NCI-H2196 (cell line): ENCODE data around the gene AMPD1.
A peak's percentile ranks its signal among the peaks of the same experiment; 100 is the strongest.

Source experiments
- DNase-seq: peaks from one replicate; lab custom pipeline; 2025; ENCODE audit not compliant: unreplicated experiment; lab: John Stamatoyannopoulos, UW

AMPD1 gene

GRCh38 chr1:114700036-114700600, 4.8 kb upstream of the AMPD1 start:
- no peak for DNase-seq

- no peak for DNase-seq
These were observed 1.5 kb upstream of the AMPD1 start for GRCh38 chr1:114696810-114697209.

GRCh38 chr1:114694540-114695310, 621 bp downstream of the AMPD1 start:
- no peak for DNase-seq

GRCh38 chr1:114692947-114693346, 2.4 kb downstream of the AMPD1 start:
- no peak for DNase-seq

GRCh38 chr1:114691061-114691460, 4.3 kb downstream of the AMPD1 start:
- no peak for DNase-seq

GRCh38 chr1:114690148-114690547, 5.2 kb downstream of the AMPD1 start:
- no peak for DNase-seq

- no peak for DNase-seq
These were observed 6.8 kb downstream of the AMPD1 start for GRCh38 chr1:114688526-114688925.

- no peak for DNase-seq
These were observed 9.5 kb downstream of the AMPD1 start for GRCh38 chr1:114685851-114686250.

GRCh38 chr1:114677691-114678090, 17.7 kb downstream of the AMPD1 start:
- DNase-seq: no peak

- DNase-seq: no peak
These were observed 19.2 kb downstream of the AMPD1 start for GRCh38 chr1:114676115-114676514.

GRCh38 chr1:114671939-114672275, 23.4 kb downstream of the AMPD1 start:
- DNase-seq: no peak

GRCh38 chr1:114671011-114671938, 24.1 kb downstream of the AMPD1 start:
- DNase-seq: peak; percentile 10

GRCh38 chr1:114670083-114671010, 25.0 kb downstream of the AMPD1 start:
- peak; percentile 83 for DNase-seq

GRCh38 chr1:114669562-114670082, 25.7 kb downstream of the AMPD1 start, which contains the start of gene DENND2C:
DENND2C (minus strand) TSS chr1:114670049; CDS start chr1:114625984, 44,065 bp downstream.
- no peak for DNase-seq

GRCh38 chr1:114668784-114669561, 26.4 kb downstream of the AMPD1 start:
- DNase-seq: no peak

- DNase-seq: no peak
These were observed 27.0 kb downstream of the AMPD1 start for GRCh38 chr1:114668373-114668772.

GRCh38 chr1:114666954-114667353, 28.4 kb downstream of the AMPD1 start:
- DNase-seq: no peak

- DNase-seq: no peak
These were observed 35.1 kb downstream of the AMPD1 start for GRCh38 chr1:114660238-114660637.

- DNase-seq: no peak
These were observed 43.5 kb downstream of the AMPD1 start for GRCh38 chr1:114651893-114652292.

GRCh38 chr1:114648503-114648902, 46.8 kb downstream of the AMPD1 start:
- no peak for DNase-seq
